ENCODE data around the gene KRT15.

- TF ChIP-seq SMC3 (conservative IDR thresholded peaks at IDR 0.05; ENCODE audit: insufficient read depth, low read depth, low read length) (no peak), ZNF76 (CRISPR knock-in tag; IDR thresholded peaks at IDR 0.05; ENCODE audit: borderline replicate concordance) (no peak), JUN (IDR thresholded peaks at IDR 0.05; ENCODE audit: borderline replicate concordance, low read depth, low read length) (no peak), JUN (CRISPR knock-in tag; IDR thresholded peaks at IDR 0.05; ENCODE audit: borderline replicate concordance) (no peak), ZBTB40 (IDR thresholded peaks at IDR 0.05) (no peak), ZBTB40 (CRISPR knock-in tag; IDR thresholded peaks at IDR 0.05) (no peak), HDAC6 (IDR thresholded peaks at IDR 0.05; ENCODE audit: low read depth, low read length) (no peak), ELF4 (CRISPR knock-in tag; IDR thresholded peaks at IDR 0.05) (no peak)
These were observed 38.1 kb downstream of the KRT15 start for GRCh38 chr17:41480581-41480980.
